GM19238 (cell line): ENCODE measurements around the gene NR1I2.

Source experiments
- DNase-seq: peaks from one replicate; pipeline ENCODE4 v3.0.0; 2011; ENCODE audit warnings: low spot score; ENCODE audit not compliant: insufficient read length

The NR1I2 gene

DNA sequence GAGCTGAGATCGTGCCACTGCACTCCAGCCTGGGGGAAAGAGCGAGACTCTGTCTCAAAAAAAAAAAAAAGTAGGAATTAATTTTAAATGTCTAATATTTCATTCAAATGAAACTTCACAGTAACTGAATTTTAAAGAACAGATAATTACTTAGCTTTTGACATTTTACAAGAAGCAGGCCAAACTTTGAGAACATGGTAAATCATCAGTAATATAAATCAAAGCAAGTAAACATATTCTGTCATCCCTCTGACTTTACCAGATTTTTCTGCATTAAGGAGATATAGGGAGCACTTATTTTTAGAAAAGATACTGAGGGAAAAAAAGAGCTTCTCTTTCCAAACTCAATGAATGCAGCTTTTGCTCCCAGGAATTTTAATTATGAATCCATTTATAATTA is 37.0 kb downstream of the NR1I2 start:
- DNase-seq, result no peak

DNA sequence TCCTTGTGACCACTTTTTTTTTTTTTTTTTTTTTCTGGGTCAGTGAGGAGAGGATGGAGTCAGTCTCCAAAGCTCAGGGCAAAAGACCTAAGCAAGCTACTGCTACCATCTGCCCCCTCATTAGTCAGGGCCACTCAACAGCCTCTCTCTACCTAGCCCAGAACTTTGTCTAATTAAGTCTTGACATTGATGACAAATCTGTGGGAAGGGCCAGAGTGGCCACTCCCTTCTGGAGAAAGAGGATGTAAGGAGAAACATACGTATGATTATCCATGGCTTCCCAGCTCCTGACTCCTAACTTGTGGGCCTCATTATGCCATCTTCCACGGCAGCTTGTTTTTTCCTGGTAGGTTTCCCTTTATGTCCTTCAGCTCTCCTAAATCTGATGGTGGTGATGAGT is 37.9 kb downstream of the NR1I2 start:
- no peak for DNase-seq

DNA sequence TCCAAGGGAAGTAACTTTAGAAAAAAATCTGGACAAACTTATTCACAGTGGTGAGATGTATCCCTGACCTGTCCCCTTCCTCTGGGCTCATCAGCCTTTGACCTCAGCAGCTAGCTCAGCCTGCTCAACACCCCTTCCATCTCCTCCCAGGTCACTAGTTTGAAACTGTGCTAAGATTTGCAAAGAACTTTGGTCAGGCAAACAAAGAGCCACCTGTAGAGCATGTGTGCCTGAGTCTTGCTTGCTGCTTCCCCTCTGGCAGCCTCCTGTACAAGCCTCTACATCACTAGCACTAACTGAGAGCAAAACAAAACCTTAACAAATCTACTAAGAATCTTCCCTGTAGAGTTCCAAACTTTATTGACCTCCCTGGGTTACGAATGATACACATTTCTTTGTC is 43.9 kb downstream of the NR1I2 start:
- DNase-seq, result no peak

DNA sequence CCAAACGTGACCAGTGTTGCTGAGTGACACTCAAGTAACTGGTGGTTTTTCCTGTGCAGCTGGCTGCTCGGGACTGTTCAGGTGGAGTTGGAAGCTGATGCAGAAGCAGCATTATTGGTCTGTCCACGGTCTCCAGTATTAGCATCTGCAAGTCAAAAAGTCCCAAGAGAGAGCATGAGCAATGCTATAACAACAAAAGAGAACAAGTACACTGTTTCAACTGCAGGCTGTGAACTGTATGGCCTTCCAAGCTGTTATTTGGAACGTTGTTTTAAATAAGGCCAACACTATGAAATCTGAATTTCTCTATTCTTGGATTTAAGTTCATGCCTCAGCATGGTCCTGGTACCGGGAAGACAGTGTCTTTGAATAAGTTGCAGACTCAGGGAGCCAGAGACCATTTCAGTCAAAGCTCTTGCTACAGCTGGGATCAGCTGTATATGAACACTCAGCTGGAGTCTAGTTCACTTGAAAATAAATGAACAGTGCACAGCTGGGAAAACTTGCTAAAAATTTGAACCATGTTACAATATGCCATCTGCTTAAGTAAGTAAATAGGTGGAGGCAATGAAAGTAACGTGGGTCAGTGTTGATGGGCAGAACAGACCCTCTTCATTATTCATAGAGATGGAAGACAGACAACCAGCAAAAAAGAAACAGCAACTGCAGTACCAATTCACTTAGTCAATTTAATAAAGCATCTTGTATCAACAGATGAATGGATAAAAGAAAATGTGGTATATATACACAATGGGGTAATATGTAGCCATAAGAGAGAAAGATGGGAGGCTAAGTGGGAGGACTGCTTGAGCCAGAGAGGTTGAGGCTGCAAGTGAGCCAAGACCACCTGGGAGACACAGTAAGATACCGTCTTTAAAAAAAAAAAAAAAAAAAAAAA is 45.1 kb downstream of the NR1I2 start:
- no peak for DNase-seq

DNA sequence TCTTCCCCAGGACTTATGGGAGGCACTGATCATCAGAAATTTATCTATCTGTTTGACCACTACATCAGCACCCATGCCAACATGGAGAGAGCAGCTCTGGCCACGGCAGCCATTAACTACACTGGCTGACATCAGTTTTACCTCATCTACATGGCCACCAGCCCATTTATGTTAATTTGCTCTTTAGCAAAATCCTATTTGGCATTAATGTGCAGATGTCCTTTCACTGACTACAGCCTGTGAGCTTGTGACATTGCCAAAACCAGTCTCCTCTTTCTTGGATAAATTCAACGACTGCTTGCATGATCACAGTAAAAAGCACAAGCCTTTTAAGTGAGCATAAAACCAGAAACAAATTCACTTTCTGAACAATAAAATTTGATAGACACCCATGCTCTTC is 47.5 kb downstream of the NR1I2 start:
- no peak for DNase-seq

DNA sequence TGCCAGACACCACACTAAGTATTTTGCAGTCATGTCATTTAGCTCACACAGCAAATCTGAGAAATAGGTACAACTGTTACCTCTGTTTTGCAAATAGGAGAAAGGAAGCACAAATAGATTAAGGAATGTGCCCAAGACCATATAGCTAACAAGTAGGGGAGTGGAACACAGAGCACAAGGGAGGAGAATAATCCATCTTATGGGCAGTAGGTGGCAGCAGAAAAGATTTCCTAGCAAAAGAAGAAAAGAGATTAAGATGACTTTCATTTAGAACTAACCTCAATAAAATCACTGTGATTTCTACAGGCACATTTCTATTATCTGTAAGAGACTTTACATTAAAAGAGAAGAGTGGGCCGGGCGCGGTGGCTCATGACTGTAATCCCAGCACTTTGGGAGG is 49.1 kb downstream of the NR1I2 start:
- DNase-seq, result no peak

GRCh38 chr3:119831941-119832371 is 50.1 kb downstream of the NR1I2 start:
- DNase-seq, result no peak

DNA sequence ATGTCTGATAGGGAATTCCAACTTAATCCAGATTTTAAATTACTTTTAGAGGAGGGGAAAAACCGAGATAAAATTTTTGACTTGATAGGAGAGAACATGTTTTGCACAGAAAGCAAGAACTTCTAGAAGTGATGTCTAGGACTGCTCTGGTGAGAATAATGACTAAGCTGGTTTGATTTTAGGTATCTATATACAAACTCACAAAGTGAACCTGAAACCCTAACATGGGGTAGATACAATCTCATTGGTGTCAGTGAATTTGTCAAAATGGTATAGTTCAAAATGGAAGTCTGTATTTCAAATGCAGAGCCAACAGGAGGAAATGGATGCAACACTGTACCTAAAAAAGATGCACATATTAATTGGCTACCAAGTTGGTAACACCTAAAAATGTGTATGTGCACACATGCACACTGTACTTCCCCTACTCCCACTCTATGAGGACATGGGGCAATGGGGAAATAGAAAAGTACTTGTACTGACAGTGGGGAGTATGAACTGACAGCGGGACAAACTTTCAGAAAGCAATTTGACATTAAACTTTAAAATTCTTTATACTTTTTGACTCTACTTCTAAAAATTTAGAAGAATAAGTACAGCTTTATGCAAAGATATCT is 53.0 kb downstream of the NR1I2 start:
- DNase-seq, result no peak

DNA sequence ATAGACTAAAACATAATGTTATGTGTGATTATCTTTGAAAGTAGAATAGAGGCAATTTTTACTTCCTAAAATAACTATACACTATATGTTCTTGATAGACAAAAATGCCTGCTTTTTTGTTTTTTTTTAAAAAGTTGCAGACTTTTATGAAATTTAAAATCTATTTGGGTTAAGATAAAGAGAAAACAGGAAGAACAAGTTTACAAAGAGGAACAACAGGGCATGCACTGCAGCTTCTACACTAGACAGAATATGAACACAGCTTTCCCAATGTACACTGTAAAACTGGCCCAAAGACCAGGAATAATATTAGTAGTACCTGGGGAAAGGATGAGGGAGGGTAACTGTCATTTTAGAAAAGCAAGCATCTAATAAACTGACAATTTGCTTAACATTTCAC is 53.7 kb downstream of the NR1I2 start:
- no peak for DNase-seq

DNA sequence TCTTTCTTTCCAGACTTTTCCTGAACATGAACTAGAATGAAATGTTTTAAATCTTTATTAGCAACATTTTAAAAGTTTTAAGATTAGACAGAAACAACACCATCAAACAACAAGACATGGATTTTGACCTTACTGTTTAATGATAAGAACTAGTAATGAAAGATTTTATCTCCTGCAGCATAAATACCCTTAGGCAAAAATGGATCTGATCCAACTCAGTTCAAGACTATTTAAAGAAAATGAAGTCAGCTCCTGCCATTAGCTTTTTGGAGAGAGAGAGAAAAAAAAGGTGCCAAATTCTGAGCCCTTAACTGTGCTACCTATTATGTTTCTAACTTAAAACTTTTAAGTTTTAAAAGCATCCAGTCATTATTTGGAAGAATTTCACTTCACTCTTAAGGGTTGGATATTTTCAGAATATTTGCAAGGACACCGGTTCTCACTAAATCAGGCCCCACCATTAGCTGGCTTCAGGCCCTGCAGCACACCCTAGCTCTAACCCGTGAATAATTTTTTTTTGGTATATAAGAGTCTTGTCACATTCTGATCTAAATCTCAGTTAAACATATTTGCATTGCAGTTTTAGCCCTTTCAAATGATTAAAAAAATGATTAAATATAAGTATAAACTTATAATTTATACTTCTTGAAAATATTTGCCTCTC is 60.0 kb downstream of the NR1I2 start:
- no peak for DNase-seq

- DNase-seq, result no peak
These were observed 67.2 kb downstream of the NR1I2 start for GRCh38 chr3:119849126-119849525.

DNA sequence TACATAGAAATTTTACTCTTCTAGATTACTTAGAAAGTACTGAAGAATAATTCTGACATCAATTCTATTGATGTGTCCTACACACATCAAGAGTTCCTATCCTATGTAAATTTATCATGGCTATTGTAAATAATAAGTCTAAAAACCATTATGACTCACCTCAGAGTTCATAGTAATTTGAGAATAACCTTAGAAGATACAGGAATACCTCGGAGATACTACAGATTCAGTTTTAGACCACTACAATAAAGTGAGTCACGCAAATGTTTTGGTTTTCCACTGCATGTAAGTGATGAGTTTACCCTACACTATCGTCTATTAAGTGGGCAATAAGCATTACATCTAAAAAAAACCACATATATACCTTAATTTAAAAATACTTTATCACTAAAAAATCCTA is 74.8 kb downstream of the NR1I2 start:
- no peak for DNase-seq

DNA sequence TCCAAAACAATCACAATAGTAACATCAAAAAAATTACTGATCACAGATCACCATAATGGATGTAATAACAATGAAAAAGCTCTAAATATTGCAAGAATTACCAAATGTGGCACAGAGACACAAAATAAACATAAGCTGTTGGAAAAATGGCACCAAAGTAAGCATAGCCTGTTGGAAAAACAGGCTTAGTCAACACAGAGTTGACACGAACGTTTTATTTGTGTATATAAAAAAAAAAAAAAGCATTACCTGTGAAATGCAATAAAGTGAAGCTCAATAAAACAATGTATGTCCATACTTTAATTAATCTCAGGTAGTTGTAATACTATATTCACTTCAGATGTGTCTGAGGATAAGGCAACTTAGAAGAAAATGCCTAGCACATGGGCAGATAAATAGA is 77.1 kb downstream of the NR1I2 start:
- no peak for DNase-seq

DNA sequence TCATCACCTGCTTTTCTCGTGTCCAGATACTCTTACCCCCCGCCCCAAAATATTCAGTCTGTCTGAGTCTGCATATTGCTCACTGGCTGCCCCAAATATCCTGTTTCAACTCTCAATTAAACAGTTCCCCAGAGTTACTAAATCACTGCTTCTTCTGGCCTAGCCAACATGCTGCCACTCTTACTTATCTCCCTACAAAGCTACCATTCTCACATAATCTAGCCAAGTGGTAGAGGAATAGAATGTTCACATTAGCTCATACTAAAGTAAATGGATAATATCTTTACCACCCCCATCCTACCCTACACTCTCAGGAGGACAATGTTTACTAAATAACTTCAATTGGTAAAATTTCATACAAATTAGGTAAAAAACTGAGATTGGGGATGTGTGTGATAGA is 77.8 kb downstream of the NR1I2 start:
- DNase-seq, result no peak

DNA sequence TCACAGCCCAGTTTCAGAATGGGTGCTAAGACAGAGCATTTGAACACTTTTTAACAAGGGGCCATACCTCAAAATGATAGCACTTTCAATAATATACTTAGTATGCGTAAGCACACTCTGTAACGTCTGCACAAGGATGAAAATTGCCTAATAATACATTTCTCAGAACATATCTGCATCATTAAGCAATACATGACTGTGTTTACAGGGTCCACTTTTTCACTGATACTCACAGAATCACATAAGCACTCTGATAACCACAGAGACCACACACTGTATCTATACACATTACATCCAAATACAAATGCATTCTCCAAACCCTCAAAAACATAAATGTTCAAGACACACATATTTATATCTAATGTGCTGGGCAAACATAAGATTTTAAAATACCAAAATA is 79.8 kb downstream of the NR1I2 start:
- no peak for DNase-seq

GRCh38 chr3:119862616-119863015 is 80.7 kb downstream of the NR1I2 start:
- DNase-seq, result no peak

GRCh38 chr3:119864476-119864875 is 82.6 kb downstream of the NR1I2 start:
- no peak for DNase-seq
